Measurements from ENCODE around the gene AGMO.
"Not testable (repeated sequence)": the region's sequence is repeated elsewhere in the genome, so short reads cannot be mapped to it uniquely, and the experiment has no call there.

AGMO gene

GRCh38 chr7:15580604-15581351 is 19.0 kb upstream of the AGMO start:
- Mint-ChIP-seq H3K9me3 (peaks cover 10% of the 10 kb centered on the region), H3K4me3 (no peak overlapping the region), H3K27ac (no peak overlapping the region), H3K27me3 (no peaks in the 10 kb centered on the region), H3K36me3 (no peaks in the 10 kb centered on the region), H3K4me1 (no peaks in the 10 kb centered on the region)

DNA sequence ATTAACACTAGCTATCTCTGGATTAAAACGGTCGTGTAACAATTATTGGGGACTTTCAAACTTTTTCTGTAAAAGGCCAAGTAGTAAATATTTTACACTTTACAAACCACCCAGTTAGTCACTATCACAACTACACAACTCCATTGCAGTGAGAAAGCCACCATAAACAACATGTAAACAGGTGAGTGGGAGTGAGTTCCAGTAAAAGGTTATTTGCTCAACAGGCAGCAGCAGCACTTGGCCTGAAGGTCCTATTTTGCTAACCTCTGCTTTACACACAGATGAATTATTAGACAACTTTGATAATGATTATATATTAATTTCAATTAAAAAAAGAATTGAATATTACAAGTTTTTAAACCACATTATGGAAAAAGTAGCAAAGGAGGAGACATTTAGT is 15.8 kb upstream of the AGMO start:
- no peak overlapping the region for H3K4me3 Mint-ChIP-seq
- H3K36me3 Mint-ChIP-seq: no peaks in the 10 kb centered on the region
- no peaks in the 10 kb centered on the region for H3K4me1 Mint-ChIP-seq
- peaks cover 14% of the 10 kb centered on the region for H3K9me3 Mint-ChIP-seq
- H3K27me3 Mint-ChIP-seq: no peaks in the 10 kb centered on the region
- no peak overlapping the region for H3K27ac Mint-ChIP-seq

- Mint-ChIP-seq H3K27me3 (no peaks in the 10 kb centered on the region), H3K9me3 (peaks cover 8% of the 10 kb centered on the region)
Measured at GRCh38 chr7:15571301-15571878, 9.6 kb upstream of the AGMO start.

DNA sequence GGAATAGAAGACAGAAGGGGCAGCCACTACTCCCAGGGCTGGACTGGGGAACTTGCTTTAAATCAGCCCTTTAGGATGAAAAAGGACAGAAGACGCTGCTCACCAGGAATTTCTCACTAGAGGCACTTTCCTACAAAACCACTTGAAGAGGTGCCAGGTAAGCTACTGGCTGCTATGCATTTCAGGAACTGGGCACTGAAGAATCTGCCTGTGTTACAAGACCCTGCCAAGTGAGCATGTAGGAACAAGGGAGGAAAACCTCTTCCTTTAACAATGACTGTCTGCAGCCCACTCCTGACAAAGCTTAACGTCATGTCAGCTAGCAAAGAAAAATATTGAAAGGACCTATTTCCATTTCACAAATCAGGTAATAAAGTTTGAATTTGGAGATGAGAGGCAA is 5.8 kb upstream of the AGMO start:
- H3K4me1 Mint-ChIP-seq: no peaks in the 10 kb centered on the region
- no peak overlapping the region for H3K27ac Mint-ChIP-seq
- no peak overlapping the region for H3K4me3 Mint-ChIP-seq
- no peaks in the 10 kb centered on the region for H3K27me3 Mint-ChIP-seq
- no peaks in the 10 kb centered on the region for H3K9me3 Mint-ChIP-seq
- H3K36me3 Mint-ChIP-seq: no peaks in the 10 kb centered on the region

More at GRCh38 chr7:15571301-15571878, 9.6 kb upstream of the AGMO start:
- Mint-ChIP-seq H3K4me3 (no peak overlapping the region), H3K36me3 (no peaks in the 10 kb centered on the region), H3K27ac (no peak overlapping the region), H3K4me1 (no peaks in the 10 kb centered on the region)

GRCh38 chr7:15567036-15567435 is 5.2 kb upstream of the AGMO start:
- Mint-ChIP-seq H3K9me3 (no peaks in the 10 kb centered on the region), H3K27me3 (no peaks in the 10 kb centered on the region), H3K36me3 (no peaks in the 10 kb centered on the region), H3K4me1 (no peaks in the 10 kb centered on the region), H3K4me3 (no peak overlapping the region), H3K27ac (no peak overlapping the region)

DNA sequence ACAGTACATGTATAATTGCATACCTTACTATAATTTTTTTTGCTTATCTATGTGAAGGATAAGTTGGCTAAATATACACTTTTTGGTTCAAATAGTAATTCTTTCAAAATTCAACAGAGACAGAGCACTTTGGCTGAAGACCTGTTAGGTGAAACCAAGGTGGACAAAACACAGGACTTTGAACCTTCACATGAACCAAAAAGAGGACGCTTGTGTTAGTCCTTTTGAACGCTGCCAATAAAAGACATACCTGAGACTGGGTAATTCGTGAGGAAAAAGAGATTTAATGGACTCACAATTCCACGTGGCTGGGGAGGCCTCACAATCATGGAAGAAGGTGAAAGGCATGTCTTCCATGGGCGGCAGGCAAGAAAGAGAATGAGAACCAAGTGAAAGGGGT is 4.7 kb upstream of the AGMO start:
- Mint-ChIP-seq H3K36me3 (no peaks in the 10 kb centered on the region), H3K27ac (no peak overlapping the region), H3K4me3 (no peak overlapping the region), H3K4me1 (no peaks in the 10 kb centered on the region), H3K27me3 (no peaks in the 10 kb centered on the region), H3K9me3 (no peaks in the 10 kb centered on the region)

GRCh38 chr7:15560968-15561367 is 847 bp downstream of the AGMO start:
- no peaks in the 10 kb centered on the region for H3K27me3 Mint-ChIP-seq
- no peaks in the 10 kb centered on the region for H3K9me3 Mint-ChIP-seq
- no peak overlapping the region for H3K4me3 Mint-ChIP-seq
- H3K4me1 Mint-ChIP-seq: no peaks in the 10 kb centered on the region
- H3K36me3 Mint-ChIP-seq: no peaks in the 10 kb centered on the region
- H3K27ac Mint-ChIP-seq: no peak overlapping the region

DNA sequence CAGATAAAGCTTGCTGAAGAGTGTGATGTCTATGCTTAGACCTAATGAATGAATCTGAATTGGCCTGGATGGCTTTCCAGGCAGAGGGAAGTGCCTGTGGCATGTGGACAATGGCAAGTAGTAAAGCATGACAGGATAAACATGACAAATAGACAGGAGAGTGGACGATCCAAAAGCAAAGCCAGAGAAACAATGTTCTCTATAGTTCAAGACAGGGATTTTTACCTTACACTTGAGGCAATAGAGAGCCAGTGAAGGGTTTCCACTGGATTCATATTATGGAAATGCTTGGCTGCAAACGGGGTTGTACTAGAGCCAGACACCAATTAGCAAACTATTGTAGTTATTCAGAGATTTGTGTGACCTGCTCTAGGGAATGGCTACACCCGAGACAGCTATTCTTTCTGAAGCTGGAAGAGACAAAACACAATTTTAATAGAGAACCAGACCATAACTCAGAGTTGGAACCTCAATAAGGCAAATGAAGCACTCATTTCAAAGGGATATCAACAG is 2.3 kb downstream of the AGMO start:
- no peak overlapping the region for H3K4me3 Mint-ChIP-seq
- H3K4me1 Mint-ChIP-seq: no peaks in the 10 kb centered on the region
- no peaks in the 10 kb centered on the region for H3K9me3 Mint-ChIP-seq

GRCh38 chr7:15558756-15559155 is 3.1 kb downstream of the AGMO start:
- H3K4me1 Mint-ChIP-seq: no peaks in the 10 kb centered on the region
- no peaks in the 10 kb centered on the region for H3K9me3 Mint-ChIP-seq
- H3K27ac Mint-ChIP-seq: no peak overlapping the region
- H3K27me3 Mint-ChIP-seq: no peaks in the 10 kb centered on the region
- no peaks in the 10 kb centered on the region for H3K36me3 Mint-ChIP-seq
- H3K4me3 Mint-ChIP-seq: no peak overlapping the region

More for the DNA sequence above, 2.3 kb downstream of the AGMO start:
- Mint-ChIP-seq H3K27ac (no peak overlapping the region), H3K36me3 (no peaks in the 10 kb centered on the region), H3K27me3 (no peaks in the 10 kb centered on the region)

DNA sequence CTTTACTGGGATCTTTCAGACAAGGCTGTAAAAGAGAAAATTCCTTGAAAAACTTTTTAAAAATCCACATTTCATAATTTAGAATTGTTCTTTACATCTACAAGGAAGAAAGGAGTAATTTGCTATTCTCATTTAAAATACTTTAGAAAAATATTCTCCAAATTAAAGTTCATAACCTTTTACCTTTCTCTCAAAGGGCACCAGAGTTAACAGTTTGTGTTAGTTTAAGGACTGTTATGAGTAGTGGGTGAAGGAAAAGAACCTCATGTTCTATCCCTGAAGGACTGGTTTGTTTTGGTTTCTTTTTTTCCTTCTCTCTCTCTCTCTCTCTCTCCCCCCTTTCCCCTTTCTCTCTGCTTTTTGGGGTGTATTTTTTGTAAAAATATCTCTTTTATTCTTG is 4.1 kb downstream of the AGMO start:
- H3K27me3 Mint-ChIP-seq: no peaks in the 10 kb centered on the region
- H3K4me1 Mint-ChIP-seq: no peaks in the 10 kb centered on the region
- no peak overlapping the region for H3K4me3 Mint-ChIP-seq
- H3K27ac Mint-ChIP-seq: no peak overlapping the region
- no peaks in the 10 kb centered on the region for H3K36me3 Mint-ChIP-seq
- H3K9me3 Mint-ChIP-seq: no peaks in the 10 kb centered on the region

DNA sequence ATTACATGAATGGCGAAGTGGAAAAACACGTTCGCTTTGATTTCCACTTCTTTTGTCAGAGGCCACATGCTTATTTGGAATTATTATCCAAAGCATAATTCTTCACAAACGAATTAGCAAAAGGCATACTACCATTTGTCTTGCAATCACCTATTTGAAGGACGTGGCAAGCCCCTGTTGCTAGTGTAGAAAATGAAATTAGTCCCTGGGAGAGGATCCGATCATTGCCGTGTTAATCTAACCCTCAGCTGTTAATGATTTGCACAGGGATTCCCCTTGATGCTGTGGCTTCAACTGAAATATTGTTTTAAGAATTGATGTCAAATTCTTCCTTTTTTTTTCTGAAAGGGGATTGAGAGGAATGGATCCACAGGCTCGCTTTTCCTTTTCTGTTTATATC is 4.6 kb downstream of the AGMO start:
- Mint-ChIP-seq H3K27ac (no peak overlapping the region), H3K4me3 (no peak overlapping the region), H3K9me3 (no peaks in the 10 kb centered on the region), H3K4me1 (no peaks in the 10 kb centered on the region), H3K27me3 (no peaks in the 10 kb centered on the region), H3K36me3 (no peaks in the 10 kb centered on the region)

- Mint-ChIP-seq H3K4me3 (no peak overlapping the region), H3K4me1 (no peaks in the 10 kb centered on the region), H3K27ac (no peak overlapping the region), H3K27me3 (no peaks in the 10 kb centered on the region), H3K9me3 (no peaks in the 10 kb centered on the region), H3K36me3 (no peaks in the 10 kb centered on the region)
Measured at GRCh38 chr7:15556339-15557105, 5.3 kb downstream of the AGMO start.

DNA sequence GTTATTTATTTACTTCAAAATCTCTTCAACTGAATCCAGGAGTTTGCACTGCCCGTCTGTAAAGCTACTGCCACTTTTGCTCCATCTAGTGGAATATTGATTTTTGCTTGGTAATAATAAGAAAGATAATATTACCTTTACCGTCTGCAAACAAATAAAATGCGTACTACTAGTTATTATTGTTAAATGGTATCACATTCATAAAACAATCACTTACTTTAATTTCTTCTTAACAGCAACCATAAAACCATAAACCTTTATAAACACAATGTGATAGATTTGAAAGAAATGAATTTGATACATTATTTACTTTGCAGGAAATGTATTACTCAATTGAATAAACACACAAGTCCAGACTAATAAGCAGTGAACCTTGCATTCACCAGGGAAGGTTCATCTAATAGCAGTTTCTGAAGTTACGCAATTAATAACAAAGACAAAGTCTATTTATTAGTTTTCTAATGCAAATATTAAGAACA is 6.4 kb downstream of the AGMO start:
- no peak overlapping the region for H3K4me3 Mint-ChIP-seq
- H3K27ac Mint-ChIP-seq: no peak overlapping the region
- H3K27me3 Mint-ChIP-seq: no peaks in the 10 kb centered on the region
- no peaks in the 10 kb centered on the region for H3K9me3 Mint-ChIP-seq
- no peaks in the 10 kb centered on the region for H3K36me3 Mint-ChIP-seq
- no peaks in the 10 kb centered on the region for H3K4me1 Mint-ChIP-seq

DNA sequence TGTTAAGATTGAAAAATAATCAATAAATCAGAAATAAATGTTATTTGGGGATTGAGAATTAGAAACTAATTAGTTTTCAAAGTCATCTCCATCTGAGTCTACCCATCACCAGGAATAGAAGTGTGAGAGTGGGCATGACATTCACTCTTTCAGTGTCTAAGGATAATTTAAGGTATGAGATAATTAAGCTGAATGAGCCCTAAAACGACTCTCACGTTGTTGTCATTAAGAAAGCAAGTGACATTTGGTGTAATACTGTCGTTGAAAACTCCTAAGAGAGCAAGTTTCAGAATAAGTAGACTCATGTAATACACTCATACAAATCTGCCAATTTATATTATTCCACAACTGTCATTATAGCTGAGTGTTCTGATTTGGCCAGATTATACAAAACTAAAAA is 7.1 kb downstream of the AGMO start:
- Mint-ChIP-seq H3K27me3 (no peaks in the 10 kb centered on the region), H3K27ac (no peak overlapping the region), H3K36me3 (no peaks in the 10 kb centered on the region), H3K4me3 (no peak overlapping the region), H3K9me3 (no peaks in the 10 kb centered on the region), H3K4me1 (no peaks in the 10 kb centered on the region)

DNA sequence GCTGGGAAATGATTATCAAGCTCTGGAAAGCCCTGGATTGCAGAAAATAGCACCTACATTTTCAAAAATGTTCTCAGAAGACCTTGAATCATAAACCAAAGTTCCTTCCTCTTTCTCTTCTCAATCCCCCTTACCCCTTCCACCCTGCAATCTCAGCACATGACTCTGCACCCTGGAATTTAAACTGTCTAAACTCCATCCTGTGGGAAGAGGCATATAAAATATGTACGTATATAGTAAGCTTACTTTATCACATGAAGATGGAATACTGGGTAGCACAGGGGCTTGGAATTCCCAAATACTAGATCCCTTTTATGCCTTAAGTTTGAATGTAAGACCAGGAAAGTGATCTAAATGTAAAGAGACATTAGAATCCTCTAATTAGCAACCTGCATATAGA is 7.7 kb downstream of the AGMO start:
- no peaks in the 10 kb centered on the region for H3K36me3 Mint-ChIP-seq
- H3K27ac Mint-ChIP-seq: no peak overlapping the region
- H3K27me3 Mint-ChIP-seq: no peaks in the 10 kb centered on the region
- H3K4me3 Mint-ChIP-seq: no peak overlapping the region
- H3K4me1 Mint-ChIP-seq: no peaks in the 10 kb centered on the region
- no peaks in the 10 kb centered on the region for H3K9me3 Mint-ChIP-seq

GRCh38 chr7:15547320-15547719 is 14.5 kb downstream of the AGMO start:
- H3K4me3 Mint-ChIP-seq, H3K4me1 Mint-ChIP-seq, H3K36me3 Mint-ChIP-seq, H3K9me3 Mint-ChIP-seq, H3K27ac Mint-ChIP-seq, H3K27me3 Mint-ChIP-seq: not testable (repeated sequence)

All from activated naive CD4-positive, alpha-beta T cell treated with anti-CD3 and anti-CD28 coated beads, Interleukin-2, amount 50 U/mL, for 24 hours (primary cell).